Activated T-helper 1 cell treated with Interleukin-2 at 50 U/mL for 16 hours (primary cell): ENCODE measurements around the gene BLOC1S1.

ENCODE experiments used
- DNase-seq: peaks from one replicate; pipeline ENCODE4 v3.0.0-alpha.2; 2020; ENCODE audit warnings: low read depth

Gene BLOC1S1

DNA sequence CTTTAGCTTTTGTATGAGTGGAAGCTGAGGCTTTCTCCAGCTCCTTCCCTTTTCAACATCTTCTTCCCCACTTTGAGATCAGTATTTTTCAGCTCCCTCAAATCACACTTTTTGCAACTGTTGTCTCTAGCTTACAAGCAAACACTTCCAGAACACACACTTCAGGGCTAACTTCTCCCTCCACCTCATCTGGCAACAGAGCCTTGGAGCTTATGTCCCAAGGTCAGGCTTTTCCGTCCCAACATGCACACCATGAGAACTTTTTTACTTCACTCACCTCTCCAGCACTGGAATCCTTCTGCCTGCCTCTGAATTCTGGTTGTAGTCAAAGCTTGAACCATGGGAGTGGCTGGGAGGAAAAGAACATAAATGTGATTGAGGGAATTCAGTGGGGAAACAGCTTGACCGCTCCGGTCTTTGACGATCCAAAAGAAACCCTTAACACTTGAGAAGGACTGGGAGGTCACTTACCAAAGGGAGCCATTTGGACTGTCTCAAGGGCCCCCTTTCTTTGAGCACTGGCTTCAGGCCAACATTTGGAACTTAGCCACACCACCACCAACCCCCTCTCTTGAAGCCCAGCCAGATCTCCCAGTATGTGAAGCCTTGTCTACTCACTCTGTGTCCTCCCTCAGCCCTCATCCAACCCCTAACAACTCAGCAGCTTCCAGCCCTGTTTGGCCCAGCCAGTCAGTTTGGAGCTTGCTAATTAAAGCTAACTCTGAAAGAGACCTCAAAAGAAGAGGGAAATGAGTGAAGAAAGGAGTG, 3.9 kb upstream of the BLOC1S1 start:
- no peak for DNase-seq

GRCh38 chr12:55712700-55713415, 3.0 kb upstream of the BLOC1S1 start:
- no peak for DNase-seq

GRCh38 chr12:55713721-55714120, 2.1 kb upstream of the BLOC1S1 start:
- DNase-seq = no peak

GRCh38 chr12:55715169-55715764, 579 bp upstream of the BLOC1S1 start:
- DNase-seq = no peak

DNA sequence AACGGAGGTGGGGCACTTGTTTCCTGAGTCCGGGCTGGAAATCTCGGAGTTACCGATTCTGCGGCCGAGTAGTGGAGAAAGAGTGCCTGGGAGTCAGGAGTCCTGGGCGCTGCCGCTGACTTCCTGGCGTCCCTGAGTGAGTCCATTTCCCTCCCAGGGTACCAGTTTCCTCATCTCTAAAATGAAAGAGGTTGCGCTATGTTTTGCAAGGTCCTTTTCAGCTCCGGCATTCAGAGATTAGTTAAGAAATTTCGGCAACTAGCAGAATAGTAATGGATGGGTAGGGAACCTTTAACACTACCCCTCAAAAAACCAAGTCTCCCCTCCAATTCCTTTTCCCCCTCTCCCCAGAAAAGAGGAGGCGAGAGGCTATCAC, 724 bp downstream of the BLOC1S1 start:
- no peak for DNase-seq

GRCh38 chr12:55717011-55718007, 1.5 kb downstream of the BLOC1S1 start:
- DNase-seq = no peak

- no peak for DNase-seq
Measured at GRCh38 chr12:55718015-55718414, 2.2 kb downstream of the BLOC1S1 start.

GRCh38 chr12:55718624-55719275, 2.9 kb downstream of the BLOC1S1 start:
- DNase-seq = no peak

DNA sequence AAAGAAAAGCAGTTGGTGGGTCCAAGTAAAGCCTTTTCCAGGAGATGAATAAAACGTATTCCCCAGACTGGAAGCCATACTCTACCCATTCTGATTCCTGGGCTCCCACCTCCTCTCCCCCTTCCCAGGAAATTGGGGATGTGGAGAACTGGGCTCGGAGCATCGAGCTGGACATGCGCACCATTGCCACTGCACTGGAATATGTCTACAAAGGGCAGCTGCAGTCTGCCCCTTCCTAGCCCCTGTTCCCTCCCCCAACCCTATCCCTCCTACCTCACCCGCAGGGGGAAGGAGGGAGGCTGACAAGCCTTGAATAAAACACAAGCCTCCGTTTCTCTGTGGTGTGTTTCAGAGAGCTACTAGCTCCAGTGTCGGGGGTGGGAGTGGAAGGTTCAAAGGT, 3.5 kb downstream of the BLOC1S1 start:
- no peak for DNase-seq

DNA sequence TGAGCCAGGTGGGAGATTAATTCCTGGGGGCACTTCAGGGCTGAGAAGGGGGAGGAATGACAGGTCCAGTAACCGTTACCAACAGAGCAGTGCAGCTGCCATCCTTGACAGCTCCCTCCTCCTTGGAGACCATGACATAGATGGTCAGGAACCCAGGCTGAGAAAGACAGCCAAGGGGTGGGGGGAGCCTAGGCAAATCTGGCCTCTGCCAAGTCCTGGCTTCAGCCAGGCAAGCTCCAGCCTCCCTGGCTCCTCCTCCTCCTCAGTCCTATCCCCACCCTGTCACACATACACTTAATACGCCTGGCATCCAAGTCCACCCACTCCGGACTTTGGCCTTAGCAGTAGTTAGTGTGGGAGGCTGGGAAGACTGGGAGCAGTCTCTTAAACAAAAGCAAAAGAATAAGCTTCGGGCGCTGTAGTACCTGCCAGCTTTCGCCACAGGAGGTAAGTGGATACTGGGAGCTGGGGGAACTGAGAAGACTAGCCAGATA, 4.3 kb downstream of the BLOC1S1 start, which contains the start of gene RDH5:
TSS of gene RDH5 (plus strand) at position 323 of the 494 bp plus-strand sequence. CDS start 792 bp downstream, outside the sequence.
- no peak for DNase-seq

DNA sequence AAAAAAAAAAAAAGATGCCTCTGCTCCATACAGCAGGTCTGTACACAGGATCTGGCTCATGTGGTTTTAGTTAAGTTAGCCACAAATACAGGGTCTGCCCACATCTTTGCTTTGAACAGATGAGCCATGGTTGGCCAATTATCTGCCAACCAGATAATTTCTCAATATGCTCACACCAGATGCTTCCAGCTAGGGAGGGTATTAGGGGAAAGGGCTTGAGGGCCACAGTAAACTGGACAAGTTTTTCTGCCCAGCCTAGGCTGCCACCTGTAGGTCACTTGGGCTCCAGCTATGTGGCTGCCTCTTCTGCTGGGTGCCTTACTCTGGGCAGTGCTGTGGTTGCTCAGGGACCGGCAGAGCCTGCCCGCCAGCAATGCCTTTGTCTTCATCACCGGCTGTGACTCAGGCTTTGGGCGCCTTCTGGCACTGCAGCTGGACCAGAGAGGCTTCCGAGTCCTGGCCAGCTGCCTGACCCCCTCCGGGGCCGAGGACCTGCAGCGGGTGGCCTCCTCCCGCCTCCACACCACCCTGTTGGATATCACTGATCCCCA, 5.1 kb downstream of the BLOC1S1 start:
- no peak for DNase-seq

DNA sequence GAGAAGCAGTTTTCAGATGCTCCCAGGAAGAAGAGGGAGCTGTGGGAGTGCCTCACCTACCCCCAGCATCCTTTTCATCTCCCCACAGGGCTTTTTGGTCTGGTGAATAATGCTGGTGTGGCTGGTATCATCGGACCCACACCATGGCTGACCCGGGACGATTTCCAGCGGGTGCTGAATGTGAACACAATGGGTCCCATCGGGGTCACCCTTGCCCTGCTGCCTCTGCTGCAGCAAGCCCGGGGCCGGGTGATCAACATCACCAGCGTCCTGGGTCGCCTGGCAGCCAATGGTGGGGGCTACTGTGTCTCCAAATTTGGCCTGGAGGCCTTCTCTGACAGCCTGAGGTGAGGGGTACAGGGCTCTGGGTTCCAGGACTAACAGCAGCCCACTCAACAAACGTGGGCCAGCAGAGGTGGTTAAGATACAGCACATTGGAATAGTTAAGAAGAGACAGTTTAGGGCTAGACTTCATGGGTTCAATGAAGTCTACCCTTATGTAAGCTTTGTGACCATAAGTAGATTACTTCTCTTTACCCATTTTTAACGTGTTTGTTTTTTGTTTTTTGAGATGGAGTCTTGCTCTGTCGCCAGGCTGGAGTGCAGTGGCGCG, 5.9 kb downstream of the BLOC1S1 start:
- DNase-seq = no peak

GRCh38 chr12:55722948-55723347, 7.1 kb downstream of the BLOC1S1 start:
- no peak for DNase-seq

DNA sequence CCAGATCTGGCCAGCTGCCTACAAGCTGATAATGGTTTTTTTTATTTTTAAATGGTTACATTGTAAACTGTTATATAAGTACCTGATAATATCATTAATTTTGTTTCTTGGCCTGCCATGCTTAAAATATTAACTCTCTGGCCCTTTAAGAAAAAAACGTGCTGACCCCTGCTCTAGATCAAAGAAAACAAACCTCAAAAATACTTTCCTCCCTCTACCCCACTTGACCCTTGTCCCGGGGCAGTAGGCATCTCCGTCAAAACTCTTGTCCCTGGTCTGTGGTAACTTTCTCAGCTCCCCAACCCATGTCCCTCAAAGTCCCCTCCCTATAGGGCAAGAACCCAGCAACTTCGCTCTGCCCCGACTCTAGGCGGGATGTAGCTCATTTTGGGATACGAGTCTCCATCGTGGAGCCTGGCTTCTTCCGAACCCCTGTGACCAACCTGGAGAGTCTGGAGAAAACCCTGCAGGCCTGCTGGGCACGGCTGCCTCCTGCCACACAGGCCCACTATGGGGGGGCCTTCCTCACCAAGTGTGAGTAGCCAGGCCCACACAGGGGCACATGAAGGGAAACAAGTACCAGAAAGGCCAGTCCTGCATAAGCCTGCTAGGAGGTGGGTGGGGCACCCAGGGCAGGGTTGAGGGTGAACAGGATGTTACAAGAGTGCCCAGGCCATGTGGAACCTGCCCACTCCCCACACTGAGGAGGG, 7.8 kb downstream of the BLOC1S1 start:
- no peak for DNase-seq

- peak; percentile 47 for DNase-seq
Measured at GRCh38 chr12:55724226-55724939, 8.5 kb downstream of the BLOC1S1 start.

- DNase-seq = no peak
Measured at GRCh38 chr12:55724940-55725309, 9.1 kb downstream of the BLOC1S1 start.

GRCh38 chr12:55725556-55725955, 9.7 kb downstream of the BLOC1S1 start:
- DNase-seq = no peak

DNA sequence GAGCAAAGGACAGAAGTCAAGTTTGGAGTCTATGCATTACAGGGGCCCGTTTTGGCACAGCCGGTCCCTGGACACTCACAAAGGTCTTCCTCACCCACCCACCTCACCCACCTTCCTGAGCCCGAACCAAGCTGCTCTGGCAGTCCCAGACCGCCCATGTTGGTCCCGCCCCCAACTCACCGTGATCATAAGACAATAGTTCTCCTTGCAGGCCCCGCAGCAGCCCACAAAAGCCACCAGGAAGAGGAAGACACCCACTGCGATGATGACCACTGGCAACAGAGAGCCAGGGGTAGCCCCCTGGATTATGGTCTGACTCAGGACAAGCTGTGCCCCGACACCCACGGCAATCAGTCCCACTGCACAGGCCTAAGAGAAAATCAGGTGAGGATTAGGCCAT, 11.1 kb downstream of the BLOC1S1 start:
- no peak for DNase-seq

GRCh38 chr12:55727643-55728185, 11.9 kb downstream of the BLOC1S1 start:
- DNase-seq = no peak
